ACHN (cell line): ENCODE measurements around the gene MEA1.

Experiments used
- DNase-seq: peaks from one replicate; pipeline ENCODE4 v3.0.0-alpha.2; 2015
- in situ Hi-C: cut with HindIII; loops from 2 replicates; pipeline ENCODE4 v1.10.0; 2017; ENCODE audit warnings: low sequenced_read_pairs, low pct_ligation_motif_present, low pct_unique_long_range_greater_than_20kb

The MEA1 gene

DNA sequence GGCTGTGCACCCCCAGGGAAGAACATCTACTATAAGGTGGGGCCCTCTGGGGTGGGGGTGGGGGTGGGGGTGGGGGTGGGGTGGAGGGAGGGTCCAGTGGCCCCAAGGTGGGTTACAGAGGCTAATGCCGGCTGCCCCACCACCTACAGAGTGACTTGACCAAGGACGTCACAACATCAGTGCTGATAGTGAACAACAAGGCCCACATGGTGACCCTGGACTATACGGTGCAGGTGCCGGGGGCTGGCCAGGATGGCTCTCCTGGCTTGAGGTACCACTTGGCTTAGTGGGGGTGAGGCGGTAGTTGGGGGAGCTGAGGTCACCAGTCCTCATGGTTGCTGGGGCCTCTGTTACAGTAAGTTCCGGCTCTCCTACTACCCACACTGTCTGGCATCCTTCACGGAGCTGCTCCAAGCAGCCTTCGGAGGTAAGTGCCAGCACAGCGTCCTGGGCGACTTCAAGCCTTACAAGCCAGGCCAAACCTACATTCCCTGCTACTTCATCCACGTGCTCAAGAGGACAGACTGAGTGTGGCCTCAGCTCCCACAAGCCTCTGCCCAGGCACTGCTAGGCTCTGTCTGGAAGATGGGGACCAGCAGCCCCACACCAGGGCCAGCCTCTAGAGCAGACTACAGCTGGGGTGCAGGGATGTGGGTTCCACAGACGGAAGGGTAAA, 50.4 kb downstream of the MEA1 start:
- no peak for DNase-seq
- in situ Hi-C loops = no loop called here

DNA sequence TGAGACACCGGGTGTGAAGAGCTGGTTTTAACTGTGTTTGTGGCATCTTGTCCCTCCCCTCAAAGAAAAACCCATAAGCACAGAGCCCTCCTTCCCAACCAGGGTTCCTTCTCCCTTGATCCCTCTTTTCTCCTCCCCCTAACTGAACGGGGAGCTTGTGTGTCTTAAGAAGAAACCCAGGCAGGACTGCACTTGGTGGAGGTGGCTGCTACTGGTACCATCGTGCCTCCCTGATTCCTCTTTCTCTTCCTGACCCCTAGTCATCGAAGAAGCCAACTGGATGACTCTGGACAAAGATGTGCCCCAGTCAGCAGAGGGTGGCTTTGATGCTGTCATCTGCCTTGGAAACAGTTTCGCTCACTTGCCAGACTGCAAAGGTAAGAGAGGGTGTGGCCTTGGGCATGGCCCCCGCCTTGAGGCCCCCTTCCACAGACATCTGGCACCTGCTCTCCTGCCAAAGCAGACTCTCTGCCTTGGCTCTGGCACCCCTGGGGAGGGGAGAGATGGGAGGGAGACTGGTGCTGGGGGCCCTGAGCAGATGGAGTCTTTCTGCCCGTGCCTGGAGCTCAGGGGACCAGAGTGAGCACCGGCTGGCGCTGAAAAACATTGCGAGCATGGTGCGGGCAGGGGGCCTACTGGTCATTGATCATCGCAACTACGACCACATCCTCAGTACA, 51.1 kb downstream of the MEA1 start:
- no peak for DNase-seq
- in situ Hi-C loops = no loop called here

DNA sequence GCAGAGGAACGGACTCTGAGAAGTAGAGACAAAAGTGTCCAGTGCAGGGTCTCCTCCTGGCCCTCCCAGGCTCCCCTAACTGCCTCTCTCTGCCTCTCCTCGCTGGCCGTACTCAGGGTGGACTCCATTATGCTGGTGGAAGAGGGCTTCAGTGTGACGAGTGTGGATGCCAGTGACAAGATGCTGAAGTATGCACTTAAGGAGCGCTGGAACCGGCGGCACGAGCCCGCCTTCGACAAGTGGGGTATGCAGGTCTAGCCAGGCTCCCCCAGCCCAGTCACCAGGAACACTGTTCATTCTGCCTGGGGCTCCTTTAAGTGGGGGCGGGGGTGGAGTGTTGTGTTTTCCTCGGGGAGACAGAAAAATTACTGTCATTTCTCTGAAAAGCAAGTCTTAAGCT, 51.6 kb downstream of the MEA1 start:
- in situ Hi-C loops = no loop called here
- DNase-seq = no peak
